ENCODE measurements around the gene CPS1.

DNA sequence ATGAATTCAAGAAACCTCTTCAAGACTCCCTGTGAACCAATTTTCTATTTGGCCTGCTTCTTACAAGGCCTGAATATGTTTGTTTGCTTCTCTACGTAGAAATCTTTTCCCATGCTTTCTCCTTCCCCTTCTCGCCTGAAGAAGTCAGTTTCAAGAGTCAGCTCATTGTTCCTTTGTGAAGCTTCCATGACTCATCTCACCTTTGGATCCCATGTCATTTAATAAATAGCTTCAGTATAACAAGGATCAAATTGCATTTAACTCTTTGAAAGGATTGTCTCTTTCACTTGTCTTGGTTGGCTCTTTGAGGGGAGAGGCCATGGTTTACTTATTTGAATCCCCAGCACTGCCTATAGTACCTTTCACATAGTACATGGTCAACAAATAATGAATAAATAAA lies 28.4 kb downstream of the CPS1 start:
- no peak for TF ChIP-seq CTCF (IDR thresholded peaks at IDR 0.05)
- no peak for TF ChIP-seq POLR2A (IDR thresholded peaks at IDR 0.05)
